ENCODE data around the gene CHD2.
"Not testable (repeated sequence)": the region's sequence is repeated elsewhere in the genome, so short reads cannot be mapped to it uniquely, and the experiment has no call there.

CHD2 gene

GRCh38 chr15:93024293-93024692 lies 124.2 kb downstream of the CHD2 start:
- no peak for DNase-seq

- no peak for DNase-seq
These were observed 124.8 kb downstream of the CHD2 start for GRCh38 chr15:93024716-93025624.

GRCh38 chr15:93025625-93025982 lies 125.5 kb downstream of the CHD2 start:
- DNase-seq: peak in 1 of 2 experiments; percentile 45

DNA sequence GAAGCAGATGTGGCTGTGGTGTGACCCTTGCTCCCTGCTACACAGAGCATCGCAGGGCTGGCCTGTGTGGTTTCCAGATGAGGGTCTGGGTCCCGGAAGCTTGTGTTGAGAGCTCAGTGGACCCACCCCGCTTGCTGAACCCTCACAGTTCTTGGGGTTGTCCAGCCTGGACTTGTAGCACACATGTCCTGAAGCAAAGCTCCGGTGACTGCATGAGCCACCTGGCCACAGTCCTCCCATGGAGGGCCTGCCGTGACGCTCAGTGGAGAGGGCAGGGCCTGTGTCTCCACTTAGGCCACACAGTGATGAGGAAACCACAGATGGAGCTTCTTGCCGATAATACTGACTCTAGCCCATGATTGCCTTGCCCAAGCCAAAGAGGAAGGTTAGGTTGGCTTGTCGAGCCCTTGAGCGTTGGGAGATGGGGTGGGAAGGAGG lies 126.3 kb downstream of the CHD2 start:
- no peak for DNase-seq

DNA sequence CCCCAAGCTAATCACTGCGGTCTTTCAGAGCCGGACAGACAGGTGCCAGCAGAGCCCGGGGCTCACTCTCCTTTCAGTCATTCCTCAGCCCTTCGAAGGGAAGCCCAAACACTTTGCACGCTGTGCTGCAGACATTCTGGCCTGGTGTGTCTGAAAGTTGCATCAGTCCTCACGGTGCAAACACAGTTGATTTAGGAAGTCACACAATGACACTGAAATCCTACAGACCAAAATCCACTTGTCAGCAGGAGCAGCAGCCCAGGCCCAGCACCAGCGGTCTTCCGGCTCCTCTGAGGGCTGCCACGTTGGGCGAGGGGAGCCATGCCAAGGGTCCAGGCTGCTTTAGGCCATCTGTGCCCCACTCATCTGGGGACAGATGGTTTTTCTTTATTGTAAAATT lies 127.3 kb downstream of the CHD2 start:
- DNase-seq: no peak

DNA sequence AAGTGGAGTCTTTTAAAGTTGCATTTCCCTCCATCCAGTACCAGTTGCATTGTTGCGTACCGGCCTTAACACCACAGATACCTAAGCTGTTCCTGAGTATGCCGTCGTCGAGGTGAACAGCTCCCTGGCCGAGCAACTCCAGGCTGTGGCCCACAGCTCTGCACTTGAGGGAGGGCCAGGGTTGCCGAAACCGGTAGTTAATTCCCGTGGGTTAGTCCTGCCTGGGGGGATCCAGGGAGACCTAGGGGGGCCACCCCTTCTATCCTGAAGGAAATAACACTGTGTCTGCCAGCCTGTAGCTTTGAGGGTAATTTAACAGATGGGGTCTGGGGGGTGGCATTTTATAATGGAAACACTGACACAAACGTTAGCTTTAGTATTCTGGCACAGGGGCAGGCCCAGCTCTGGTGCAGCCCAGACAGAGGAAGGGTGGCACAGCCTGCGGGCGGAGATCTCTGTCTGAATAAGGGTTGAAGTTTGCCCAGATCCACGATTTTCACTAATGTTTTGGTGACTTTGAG lies 128.0 kb downstream of the CHD2 start:
- DNase-seq: no peak

GRCh38 chr15:93028632-93029213 lies 128.6 kb downstream of the CHD2 start:
- peak; percentile 51 to 55 for DNase-seq

GRCh38 chr15:93029214-93029835 lies 129.2 kb downstream of the CHD2 start:
- DNase-seq: no peak

GRCh38 chr15:93029836-93030429 lies 129.8 kb downstream of the CHD2 start:
- no peak for DNase-seq

DNA sequence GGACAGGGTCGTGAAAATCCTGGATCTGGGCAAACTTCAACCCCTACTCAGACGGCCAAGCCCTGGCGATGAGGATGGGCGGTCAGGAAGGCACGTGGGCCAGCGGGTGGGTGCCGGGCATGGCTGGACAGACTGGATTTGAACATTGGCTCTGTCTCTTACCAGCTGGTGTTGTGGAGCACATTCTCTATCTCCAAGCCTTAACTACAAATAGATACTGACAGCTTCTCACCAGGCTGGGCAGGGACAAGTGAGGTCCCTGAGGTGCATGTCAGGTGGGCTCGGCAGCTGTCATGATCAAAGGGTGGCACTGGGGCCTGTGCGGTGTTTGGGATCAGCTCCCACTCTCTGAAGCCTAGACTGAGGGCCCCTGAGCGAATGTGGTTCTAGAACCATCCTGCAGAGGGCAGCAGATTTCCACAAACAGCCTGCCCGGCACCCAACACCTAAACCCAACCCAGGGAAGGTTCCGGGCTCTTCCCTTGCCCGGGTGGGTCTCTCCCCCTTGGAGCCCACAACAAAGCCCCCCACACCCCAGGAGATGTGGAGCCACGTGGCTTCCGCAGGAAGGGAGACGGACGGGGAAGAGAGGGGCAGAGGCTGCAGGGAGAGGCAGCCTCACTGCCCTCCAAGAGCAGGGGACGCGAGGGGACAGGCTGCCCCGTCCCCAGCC lies 130.4 kb downstream of the CHD2 start:
- peak; percentile 11 to 34 for DNase-seq

DNA sequence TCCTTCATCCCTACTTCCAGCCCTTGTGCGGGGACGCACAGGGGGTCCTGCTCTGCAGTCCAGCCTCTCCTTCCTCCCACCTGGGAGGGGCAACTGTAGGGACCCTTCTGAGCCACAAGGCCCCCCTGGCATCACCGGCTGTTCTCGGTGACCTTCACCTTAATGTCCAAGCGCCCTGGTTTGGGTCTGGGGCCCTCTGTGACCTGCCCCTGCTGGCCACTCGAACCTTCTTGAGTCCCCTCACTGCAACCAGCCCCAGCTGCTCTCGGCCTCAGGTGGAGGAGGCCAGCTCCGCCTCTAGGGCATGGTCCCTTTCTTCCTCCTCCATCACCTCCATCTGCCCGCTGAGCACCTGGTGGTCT lies 131.0 kb downstream of the CHD2 start:
- DNase-seq: no peak

- DNase-seq: not testable (repeated sequence)
These were observed 131.6 kb downstream of the CHD2 start for GRCh38 chr15:93031557-93032384.

DNA sequence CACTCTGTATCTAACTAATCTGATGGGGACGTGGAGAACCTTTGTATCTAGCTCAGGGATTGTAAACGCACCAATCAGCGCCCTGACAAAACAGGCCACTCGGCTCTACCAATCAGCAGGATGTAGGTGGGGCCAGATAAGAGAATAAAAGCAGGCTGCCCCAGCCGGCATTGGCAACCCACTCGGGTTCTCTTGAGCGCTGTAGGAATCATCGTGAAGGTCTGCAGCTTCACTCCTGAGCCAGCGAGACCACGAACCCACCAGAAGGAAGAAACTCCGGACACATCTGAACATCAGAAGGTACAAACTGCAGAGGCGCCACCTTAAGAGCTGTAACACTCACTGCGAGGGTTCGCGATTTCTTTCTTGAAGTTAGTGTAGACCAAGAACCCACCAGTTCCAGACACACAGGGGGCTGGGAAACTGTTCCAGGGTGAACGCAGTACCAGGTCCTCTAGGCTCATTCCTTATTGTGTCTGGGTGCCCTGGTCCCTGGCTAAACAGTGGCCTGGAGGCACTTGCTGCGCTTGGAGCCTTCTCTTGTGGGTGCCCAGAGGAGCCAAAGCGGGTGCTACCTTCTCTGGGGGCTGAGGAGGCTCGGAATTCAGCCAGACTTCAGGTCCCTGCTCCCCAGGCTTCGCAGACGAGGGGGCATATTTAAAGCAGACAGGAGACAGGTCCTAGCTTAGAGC lies 132.5 kb downstream of the CHD2 start:
- not testable (repeated sequence) for DNase-seq

- no peak for DNase-seq
These were observed 133.4 kb downstream of the CHD2 start for GRCh38 chr15:93033434-93034045.

- DNase-seq: no peak
These were observed 134.4 kb downstream of the CHD2 start for GRCh38 chr15:93034512-93034911.

GRCh38 chr15:93035092-93035915 lies 135.2 kb downstream of the CHD2 start:
- no peak for DNase-seq

DNA sequence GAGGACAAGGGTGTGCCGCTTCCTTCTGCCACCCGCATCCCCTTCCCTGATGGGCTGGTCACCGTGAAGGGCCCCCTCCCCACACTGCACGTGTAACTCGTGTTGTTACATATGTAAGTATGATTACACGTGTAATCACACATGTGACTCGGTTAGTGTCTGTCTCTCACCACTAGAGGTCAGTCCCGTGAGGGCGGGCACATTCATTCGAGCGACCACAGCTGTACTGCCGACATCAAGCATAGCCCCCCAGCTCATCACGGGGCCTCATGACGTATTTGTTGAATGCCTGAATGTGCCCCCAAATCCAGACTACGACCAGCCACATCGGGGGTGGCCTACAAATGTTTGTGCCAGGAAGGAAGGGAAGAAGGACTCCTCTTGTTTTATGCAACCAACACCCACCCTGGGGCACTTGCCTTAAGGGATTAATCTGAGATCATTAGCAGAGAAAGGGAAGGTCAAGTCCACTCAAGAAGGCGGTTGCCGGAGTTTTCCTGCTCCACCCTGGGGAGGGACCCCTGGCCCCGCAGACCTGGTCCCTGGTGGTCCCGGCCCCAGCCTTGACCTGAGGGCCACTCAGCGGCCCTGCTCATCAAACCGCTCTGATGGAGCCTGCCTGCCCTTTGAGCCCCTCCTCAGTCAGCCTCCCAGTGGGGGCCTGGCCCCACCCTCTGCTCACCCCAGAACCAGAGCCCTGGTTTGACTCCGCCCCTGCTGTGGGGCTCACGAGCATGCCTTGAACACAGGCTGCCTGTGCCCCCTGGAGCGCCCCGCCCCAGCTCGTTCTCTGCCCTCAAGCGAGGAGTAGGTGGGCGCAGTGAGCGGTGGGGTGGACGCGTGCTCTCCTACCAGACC lies 136.1 kb downstream of the CHD2 start:
- peak; percentile 37 to 49 for DNase-seq

- DNase-seq: no peak
These were observed 137.1 kb downstream of the CHD2 start for GRCh38 chr15:93036951-93037819.

All from AML-193 (cell line).